ENCODE measurements around the gene RAB3GAP1. TPM values are rescaled to one million over a fixed set of nuclear protein-coding genes. Genes with fewer than 3 reads are reported as not detected.

RAB3GAP1 gene
- polyA plus RNA-seq, 1 of the 3 experiments (the other 2 are of a cell fraction), result 10.9 TPM

GRCh38 chr2:135151615-135152014 is 99.5 kb downstream of the RAB3GAP1 start:
- Histone ChIP-seq H3K9me3 (no peaks in the 10 kb centered on the region), H3K9ac (no peak overlapping the region), H4K20me1 (ENCODE audit: insufficient read depth) (no peaks in the 10 kb centered on the region; the same call in 1 of the 2 replicates), H3K36me3 (replicated peaks in 1 of 2; ENCODE audit: control insufficient read depth in 1 of 2, insufficient read depth in 2 of 2, low read length in 1 of 2) (peaks cover 64 to 75% of the 10 kb centered on the region in 2 experiments), H3F3A (replicated peaks; ENCODE audit: insufficient read depth) (peaks cover 2% of the 10 kb centered on the region), H3K27ac (ENCODE audit: low read depth in 2 of 2, low read length in 1 of 2) (no peak overlapping the region), H3K79me2 (ENCODE audit: insufficient read depth) (peaks cover 11% of the 10 kb centered on the region; the same call in 1 of the 2 replicates), H3K4me2 (no peak overlapping the region), H3K4me1 (ENCODE audit: control insufficient read depth in 1 of 2, insufficient read depth in 2 of 2, low read depth in 1 of 2, low read length in 1 of 2) (no peaks in the 10 kb centered on the region), H2AFZ (ENCODE audit: low read depth) (no peak overlapping the region), H3K27me3 (ENCODE audit: insufficient read depth) (no peaks in the 10 kb centered on the region), H3K9me2 (no peaks in the 10 kb centered on the region), H3K4me3 (ENCODE audit: low read depth in 2 of 2, low read length in 1 of 2) (no peak overlapping the region)
- TF ChIP-seq CHD2 (IDR thresholded peaks at IDR 0.05; ENCODE audit: low read length, partially characterized antibody) (no peak), RCOR1 (IDR thresholded peaks at IDR 0.05; ENCODE audit: low read length) (no peak), IRF3 (IDR thresholded peaks at IDR 0.05; ENCODE audit: low read depth, low read length) (no peak), REST (IDR thresholded peaks at IDR 0.05; ENCODE audit: low read depth, low read length) (no peak), RXRA (IDR thresholded peaks at IDR 0.05; ENCODE audit: borderline replicate concordance, low read depth) (no peak), EZH2phosphoT487 (IDR thresholded peaks at IDR 0.05; ENCODE audit: borderline replicate concordance, low read depth) (no peak), YY1 (IDR thresholded peaks at IDR 0.05; ENCODE audit: low read depth) (no peak), EP300 (IDR thresholded peaks at IDR 0.05; ENCODE audit: borderline replicate concordance in 1 of 2, low read depth in 1 of 2, low read length in 1 of 2) (no peak), TAF1 (IDR thresholded peaks at IDR 0.05; ENCODE audit: borderline replicate concordance, low read depth, low read length) (no peak), POLR2AphosphoS5 (IDR thresholded peaks at IDR 0.05; ENCODE audit: low read depth, low read length) (no peak), CTCF (IDR thresholded peaks at IDR 0.05) (no peak), MEF2A (IDR thresholded peaks at IDR 0.05; ENCODE audit: borderline replicate concordance, low read depth) (no peak), GATA2 (CRISPR knock-in tag; IDR thresholded peaks at IDR 0.05) (no peak), JUND (IDR thresholded peaks at IDR 0.05) (no peak), GABPA (IDR thresholded peaks at IDR 0.05; ENCODE audit: low read depth) (no peak), MAX (IDR thresholded peaks at IDR 0.05; ENCODE audit: low read depth) (no peak), MXI1 (IDR thresholded peaks at IDR 0.05; ENCODE audit: low read depth, low read length) (no peak), RFX5 (IDR thresholded peaks at IDR 0.05; ENCODE audit: low read length) (no peak)
- ChIA-PET CTCF (no interaction called here), POLR2A (no interaction called here)
- WGBS (ENCODE audit: low lambda C conversion rate), result 96% methylated on average over 3 of the region's 3 CpGs
- no peak for DNase-seq

Measured in SK-N-SH (cell line).